DMS153 (cell line): ENCODE measurements around the gene ZNF12.
A peak's percentile ranks its signal among the peaks of the same experiment; 100 is the strongest.
"Not testable (repeated sequence)": the region's sequence is repeated elsewhere in the genome, so short reads cannot be mapped to it uniquely, and the experiment has no call there.

ENCODE experiments used
- DNase-seq: peaks from one replicate; lab custom pipeline; 2025; lab: John Stamatoyannopoulos, UW

The ZNF12 gene

GRCh38 chr7:6691609-6692106 lies 15.1 kb downstream of the ZNF12 start:
- DNase-seq = peak; percentile 21

DNA sequence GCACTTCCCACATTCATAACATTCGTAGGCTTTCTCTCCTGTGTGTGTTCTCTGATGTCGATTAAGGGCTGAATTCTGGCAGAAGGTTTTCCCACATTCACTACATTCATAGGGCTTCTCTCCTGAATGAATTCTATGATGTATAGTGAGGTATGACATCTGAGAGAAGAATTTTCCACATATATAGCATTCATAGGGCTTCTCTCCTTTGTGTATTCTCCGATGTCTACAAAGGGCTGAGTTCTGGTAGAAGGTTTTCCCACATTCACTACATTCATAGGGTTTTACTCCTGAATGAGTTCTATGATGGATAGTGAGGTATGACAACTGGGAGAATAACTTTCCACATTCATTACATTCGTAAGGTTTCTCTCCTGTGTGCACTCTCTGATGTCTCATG lies 15.6 kb downstream of the ZNF12 start:
- DNase-seq = no peak

DNA sequence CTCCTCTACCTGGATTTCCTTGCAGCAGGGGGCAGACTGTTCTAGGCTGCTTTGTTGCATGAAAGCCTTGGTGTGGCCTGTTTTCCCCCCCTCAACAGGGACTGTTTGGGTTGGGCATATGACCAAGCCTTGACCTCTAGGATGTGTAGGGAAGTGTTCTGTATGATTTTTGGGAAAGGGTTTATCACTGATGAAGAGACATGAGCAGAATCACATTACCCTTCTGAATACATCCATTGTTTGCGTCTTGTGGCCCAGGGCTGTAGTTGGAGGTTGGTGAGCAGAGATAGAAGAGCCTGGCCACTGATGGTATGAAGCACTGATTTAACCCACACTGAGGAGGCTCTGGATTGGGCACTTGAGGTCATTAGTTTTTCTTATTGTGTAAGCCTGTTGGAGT lies 26.6 kb downstream of the ZNF12 start:
- DNase-seq = no peak

DNA sequence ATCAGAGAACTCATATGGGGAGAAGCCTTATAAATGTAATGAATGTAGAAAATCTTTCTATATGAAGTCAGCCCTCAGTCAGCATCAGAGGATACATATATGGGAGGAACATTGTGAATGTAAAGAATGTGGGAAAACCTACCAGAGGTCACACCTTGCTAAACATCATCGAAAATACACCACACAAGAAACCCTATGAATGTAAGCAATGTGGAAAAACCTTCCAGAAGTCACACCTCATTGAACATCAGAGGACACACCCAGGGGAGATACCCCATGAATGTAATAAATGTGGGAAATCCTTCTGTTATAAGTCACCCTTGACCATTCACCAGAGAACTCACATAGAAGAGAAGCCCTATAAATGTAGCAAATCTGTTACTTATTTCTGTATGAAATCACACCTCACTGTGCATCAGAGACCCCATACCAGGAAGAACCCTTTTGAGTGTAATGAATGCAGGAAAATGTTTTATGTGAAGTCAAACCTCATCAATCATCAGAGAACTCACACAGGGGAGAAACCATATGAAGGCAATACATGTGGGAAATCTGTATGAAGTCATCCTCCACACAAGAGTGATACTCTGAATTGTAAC lies 30.8 kb downstream of the ZNF12 start:
- DNase-seq = no peak

- DNase-seq = not testable (repeated sequence)
Observed at GRCh38 chr7:6670851-6671250, 35.9 kb downstream of the ZNF12 start.

GRCh38 chr7:6658618-6659345 lies 48.0 kb downstream of the ZNF12 start:
- no peak for DNase-seq

- no peak for DNase-seq
Observed at GRCh38 chr7:6656413-6656812, 50.3 kb downstream of the ZNF12 start.

DNA sequence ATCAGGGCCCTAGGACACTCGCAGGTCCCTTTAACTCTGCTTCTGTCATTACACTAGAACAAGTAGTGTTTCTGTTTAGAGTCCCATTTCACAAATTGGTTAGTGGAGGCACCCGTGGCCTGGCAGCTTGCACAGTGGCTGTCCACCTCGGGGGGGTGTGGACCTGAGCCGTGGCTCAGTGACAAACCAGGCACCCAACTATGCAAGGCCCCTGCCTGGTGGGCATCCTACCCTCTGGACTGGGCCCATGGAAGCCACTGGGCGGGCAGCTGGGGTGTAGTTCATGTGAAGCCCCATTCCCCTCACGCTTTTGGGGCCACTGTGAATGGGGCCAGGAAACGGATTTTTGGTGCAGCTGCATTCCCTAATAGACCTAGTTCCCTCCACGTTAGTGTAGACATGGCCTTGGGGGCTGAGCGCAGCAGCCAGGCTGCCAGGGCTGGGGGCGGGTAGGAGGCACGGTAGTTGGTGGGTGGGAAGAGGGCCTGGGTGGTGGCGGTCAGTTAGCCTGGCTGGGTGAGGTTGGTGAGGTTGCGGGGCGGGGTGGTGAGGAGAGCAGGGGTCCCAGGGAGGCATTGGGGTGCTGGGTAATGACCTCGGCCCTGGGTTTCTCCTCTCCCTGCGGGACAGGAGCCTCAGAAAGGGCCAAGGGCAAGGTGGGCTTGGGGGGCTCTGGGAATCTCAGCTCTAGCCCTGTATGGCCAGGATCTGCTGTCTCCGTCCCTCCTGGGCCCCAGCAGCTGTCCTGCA lies 50.9 kb downstream of the ZNF12 start:
- DNase-seq = no peak

- no peak for DNase-seq
Observed at GRCh38 chr7:6654842-6655610, 51.7 kb downstream of the ZNF12 start.

DNA sequence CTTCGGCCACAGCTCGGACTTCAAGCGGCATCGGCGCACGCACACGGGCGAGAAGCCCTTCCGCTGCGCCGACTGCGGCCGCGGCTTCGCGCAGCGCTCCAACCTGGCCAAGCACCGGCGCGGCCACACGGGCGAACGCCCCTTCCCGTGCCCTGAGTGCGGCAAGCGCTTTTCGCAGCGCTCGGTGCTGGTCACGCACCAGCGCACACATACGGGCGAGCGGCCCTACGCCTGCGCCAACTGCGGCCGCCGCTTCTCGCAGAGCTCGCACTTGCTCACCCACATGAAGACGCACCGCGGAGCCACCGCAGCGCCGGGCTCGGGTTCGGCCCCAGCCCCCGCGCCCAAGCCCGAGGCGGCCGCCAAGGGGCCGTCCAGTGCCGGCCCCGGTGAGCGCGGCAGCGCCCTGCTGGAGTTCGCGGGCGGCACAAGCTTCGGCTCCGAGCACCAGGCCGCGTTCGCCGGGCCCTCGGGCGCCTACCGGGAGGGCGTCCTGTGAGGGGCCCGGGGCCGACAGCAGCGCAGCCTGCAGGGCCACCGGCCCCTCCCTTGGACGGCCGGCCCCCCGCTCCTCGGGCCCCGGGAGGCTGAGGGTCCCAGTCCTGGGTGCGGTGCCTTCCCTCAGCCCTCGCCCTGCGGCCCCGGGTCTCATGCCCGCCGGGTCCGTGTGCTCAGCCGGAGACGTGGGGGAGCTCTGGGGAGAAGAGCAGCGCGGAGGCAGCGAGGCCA lies 52.5 kb downstream of the ZNF12 start:
- no peak for DNase-seq

DNA sequence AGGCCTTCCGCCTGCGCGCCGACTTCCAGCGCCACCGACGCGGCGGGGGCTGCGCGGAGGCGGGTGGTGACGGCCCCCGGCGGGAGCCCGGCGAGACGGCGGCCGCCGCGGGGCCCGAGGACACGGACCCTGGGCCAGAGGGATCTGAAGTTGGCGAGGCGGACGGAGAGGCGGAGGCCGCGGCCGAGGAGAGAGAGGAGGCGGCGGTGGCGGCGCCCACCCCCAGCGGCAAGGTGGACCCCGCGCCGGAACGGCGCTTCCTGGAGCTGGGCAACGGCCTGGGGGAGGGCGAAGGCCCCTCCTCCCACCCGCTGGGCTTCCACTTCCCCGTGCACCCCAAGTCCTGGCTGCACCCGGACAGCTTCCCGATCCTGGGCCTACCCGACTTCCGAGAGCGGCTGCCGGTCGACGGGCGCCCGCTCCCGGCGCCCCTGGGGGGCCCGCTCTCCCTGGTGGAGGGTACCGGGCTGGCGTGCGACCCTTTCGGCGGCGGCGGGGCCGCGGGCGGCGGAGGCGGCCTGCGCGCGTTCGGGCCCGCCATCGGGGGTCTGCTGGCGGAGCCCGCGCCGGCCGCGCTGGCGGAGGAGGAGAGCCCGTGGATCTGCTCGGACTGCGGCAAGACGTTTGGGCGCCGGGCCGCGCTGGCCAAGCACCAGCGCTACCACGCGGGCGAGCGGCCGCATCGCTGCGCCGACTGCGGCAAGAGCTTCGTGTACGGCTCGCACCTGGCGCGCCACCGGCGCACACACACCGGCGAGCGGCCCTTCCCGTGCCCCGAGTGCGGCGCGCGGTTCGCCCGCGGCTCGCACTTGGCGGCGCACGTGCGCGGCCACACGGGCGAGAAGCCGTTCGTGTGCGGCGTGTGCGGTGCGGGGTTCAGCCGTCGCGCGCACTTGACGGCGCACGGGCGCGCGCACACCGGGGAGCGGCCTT lies 53.4 kb downstream of the ZNF12 start:
- no peak for DNase-seq

- DNase-seq = no peak
Observed at GRCh38 chr7:6652446-6653011, 54.2 kb downstream of the ZNF12 start.

- no peak for DNase-seq
Observed at GRCh38 chr7:6651851-6652445, 54.8 kb downstream of the ZNF12 start.

DNA sequence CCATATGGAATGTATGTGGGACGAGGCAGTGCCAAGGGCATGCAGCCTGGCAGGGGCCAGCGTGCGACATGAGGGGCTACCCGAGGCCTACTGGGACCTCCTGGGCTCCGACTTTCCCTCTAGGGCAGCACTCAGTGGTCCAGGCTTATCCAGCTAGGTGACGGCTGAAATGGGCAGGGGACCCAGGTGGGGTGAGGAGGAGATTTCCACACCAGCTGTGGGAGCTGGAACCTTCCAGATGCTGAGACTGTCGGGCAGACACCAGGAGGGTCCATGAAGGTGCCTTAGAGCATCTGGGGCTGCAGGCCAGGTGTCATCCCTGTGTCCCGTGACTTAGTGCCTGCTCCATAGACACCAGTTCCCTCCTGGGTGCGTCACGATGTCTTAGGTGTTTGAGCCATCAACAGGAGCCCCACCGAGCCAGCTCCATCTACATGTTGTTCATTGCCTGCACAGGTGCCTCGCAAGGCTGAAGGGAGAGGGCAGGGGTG lies 56.2 kb downstream of the ZNF12 start:
- no peak for DNase-seq

DNA sequence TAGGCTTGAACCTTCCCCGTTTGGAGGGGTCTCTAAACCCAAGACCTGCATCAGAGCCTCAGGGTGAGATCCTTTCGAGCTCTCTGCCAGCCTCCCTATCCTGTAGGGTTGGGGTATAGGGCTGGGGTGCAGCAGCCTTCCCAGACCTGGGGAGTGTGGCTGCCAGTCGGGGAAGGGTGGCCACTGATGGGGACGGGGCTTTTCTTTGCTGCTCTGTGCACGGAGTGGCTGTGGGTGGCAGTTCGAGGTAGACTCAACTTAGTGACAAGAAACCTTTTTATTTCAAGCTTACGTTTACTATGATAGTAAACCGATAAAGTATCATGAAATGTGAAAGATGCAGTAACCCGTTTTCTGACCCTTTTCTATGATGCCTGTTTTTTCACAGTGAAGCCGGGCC lies 56.7 kb downstream of the ZNF12 start:
- DNase-seq = no peak

- DNase-seq = no peak
Observed at GRCh38 chr7:6649241-6649961, 57.3 kb downstream of the ZNF12 start.

GRCh38 chr7:6648815-6649104 lies 58.0 kb downstream of the ZNF12 start:
- DNase-seq = no peak

- no peak for DNase-seq
Observed at GRCh38 chr7:6648066-6648814, 58.5 kb downstream of the ZNF12 start.
